ENCODE data around the gene CD48. TPM values are rescaled to one million over a fixed set of nuclear protein-coding genes. Genes with fewer than 3 reads are reported as not detected.

CD48 gene, protein sequence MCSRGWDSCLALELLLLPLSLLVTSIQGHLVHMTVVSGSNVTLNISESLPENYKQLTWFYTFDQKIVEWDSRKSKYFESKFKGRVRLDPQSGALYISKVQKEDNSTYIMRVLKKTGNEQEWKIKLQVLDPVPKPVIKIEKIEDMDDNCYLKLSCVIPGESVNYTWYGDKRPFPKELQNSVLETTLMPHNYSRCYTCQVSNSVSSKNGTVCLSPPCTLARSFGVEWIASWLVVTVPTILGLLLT
- polyA plus RNA-seq: 0.07 to 0.30 TPM (median 0.08 TPM) in 3 replicates
- not detected for polyA plus RNA-seq (2011; ENCODE audit: low read depth)
- 0.06 TPM in 1 of 2 replicates, not detected in the other for polyA plus RNA-seq (2011; cell fraction: cytosol; rRNA removed)
- polyA plus RNA-seq (2011; cell fraction: nucleus; rRNA removed): 0.20 TPM in 1 of 2 replicates, not detected in the other
- not detected in 2 replicates for polyA plus RNA-seq (2012; ENCODE audit: low replicate concordance)
- not detected in 3 replicates for polyA minus RNA-seq
- polyA minus RNA-seq (2011; cell fraction: cytosol; rRNA and poly(A)+ RNA removed): not detected
- polyA minus RNA-seq (2011; cell fraction: nucleus; rRNA and poly(A)+ RNA removed): not detected in 2 replicates

DNA sequence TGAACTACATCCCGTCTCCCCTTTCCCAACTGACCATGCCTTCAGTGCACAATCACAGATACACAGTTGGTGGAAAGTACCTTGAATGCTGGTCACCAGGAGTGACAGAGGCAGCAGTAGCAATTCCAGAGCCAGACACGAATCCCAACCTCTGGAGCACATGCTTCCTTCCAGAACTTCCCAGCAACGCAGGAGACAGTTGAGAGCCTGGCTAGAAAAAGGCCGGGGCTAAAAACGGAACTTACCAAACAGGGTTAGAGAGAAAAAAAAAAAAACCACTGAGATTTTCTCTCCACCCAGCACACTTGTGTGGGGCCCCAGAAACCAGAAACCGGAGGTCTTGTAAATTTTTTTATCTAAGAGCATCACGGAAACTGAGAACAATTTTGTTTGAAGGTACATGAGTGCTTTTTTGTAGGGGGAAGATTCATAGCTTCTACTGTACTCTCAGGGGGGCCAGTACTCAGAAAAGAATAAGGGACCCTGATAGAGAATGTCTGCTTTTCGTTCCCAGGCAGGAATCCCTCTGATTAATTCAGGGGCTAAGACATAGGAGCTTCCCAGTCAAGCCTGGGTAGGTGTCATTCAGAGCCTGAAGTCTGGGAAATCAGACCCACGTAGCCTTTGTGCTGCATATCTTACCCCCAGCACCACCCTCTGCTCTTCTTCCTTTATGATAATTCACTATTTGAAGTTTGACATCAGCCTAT lies at the start of gene CD48:
TSS of gene CD48 (minus strand) at position 221 of the 710 bp plus-strand sequence. CDS start at position 162, 59 bp downstream.
- no peaks in the 10 kb centered on the region for H3K36me3 ChIP-seq (ENCODE audit: control insufficient read depth in 2 of 2, extremely low read depth in 1 of 2, insufficient read depth in 2 of 2, low read length in 2 of 2)
- H2AFZ ChIP-seq (ENCODE audit: control insufficient read depth, low read length): no peak within 1 kb of the TSS
- no peak within 1 kb of the TSS for H3K4me2 ChIP-seq (ENCODE audit: control insufficient read depth, extremely low read depth, insufficient read depth, low read depth, low read length)
- no peaks in the 10 kb centered on the region for H3K4me1 ChIP-seq (ENCODE audit: control insufficient read depth, extremely low read depth, insufficient read depth, low read length)
- no peaks in the 10 kb centered on the region for H3K9me1 ChIP-seq (ENCODE audit: control insufficient read depth, extremely low read depth, insufficient read depth, low read length)
- no peak within 1 kb of the TSS for H3K4me3 ChIP-seq (ENCODE audit: control insufficient read depth in 2 of 3, extremely low read depth in 1 of 3, insufficient read depth in 2 of 3, low read depth in 1 of 3, low read length in 3 of 3)
- no peak for DNase-seq (ENCODE audit: low read depth, low spot score)
- H3K9me3 ChIP-seq (ENCODE audit: control insufficient read depth, low read depth, low read length): no peaks in the 10 kb centered on the region
- H3K27me3 ChIP-seq (ENCODE audit: control insufficient read depth, extremely low read depth, insufficient read depth, low read length): no peaks in the 10 kb centered on the region
- H4K20me1 ChIP-seq (ENCODE audit: control insufficient read depth, extremely low read depth, insufficient read depth, low read length): no peaks in the 10 kb centered on the region
- dilution Hi-C loops (cut with MboI; ENCODE audit: extremely low pct_ligation_motif_present, low sequenced_read_pairs): no loop called here
- no peaks in the 10 kb centered on the region for H3K79me2 ChIP-seq (ENCODE audit: control insufficient read depth, insufficient read depth, low read length)
- H3K9ac ChIP-seq (ENCODE audit: control insufficient read depth, extremely low read depth, insufficient read depth, low read length): no peak within 1 kb of the TSS
- no peak for FAIRE-seq
- TF ChIP-seq EZH2 (IDR thresholded peaks at IDR 0.05; ENCODE audit: low read length): no peak
- TF ChIP-seq, protein P1, sequence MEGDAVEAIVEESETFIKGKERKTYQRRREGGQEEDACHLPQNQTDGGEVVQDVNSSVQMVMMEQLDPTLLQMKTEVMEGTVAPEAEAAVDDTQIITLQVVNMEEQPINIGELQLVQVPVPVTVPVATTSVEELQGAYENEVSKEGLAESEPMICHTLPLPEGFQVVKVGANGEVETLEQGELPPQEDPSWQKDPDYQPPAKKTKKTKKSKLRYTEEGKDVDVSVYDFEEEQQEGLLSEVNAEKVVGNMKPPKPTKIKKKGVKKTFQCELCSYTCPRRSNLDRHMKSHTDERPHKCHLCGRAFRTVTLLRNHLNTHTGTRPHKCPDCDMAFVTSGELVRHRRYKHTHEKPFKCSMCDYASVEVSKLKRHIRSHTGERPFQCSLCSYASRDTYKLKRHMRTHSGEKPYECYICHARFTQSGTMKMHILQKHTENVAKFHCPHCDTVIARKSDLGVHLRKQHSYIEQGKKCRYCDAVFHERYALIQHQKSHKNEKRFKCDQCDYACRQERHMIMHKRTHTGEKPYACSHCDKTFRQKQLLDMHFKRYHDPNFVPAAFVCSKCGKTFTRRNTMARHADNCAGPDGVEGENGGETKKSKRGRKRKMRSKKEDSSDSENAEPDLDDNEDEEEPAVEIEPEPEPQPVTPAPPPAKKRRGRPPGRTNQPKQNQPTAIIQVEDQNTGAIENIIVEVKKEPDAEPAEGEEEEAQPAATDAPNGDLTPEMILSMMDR (optimal IDR thresholded peaks at IDR 0.05 in 1 of 3, IDR thresholded peaks at IDR 0.05 in 1 of 3, conservative IDR thresholded peaks at IDR 0.05 in 1 of 3; ENCODE audit: extremely low read depth in 1 of 3, insufficient read depth in 2 of 3, low read length in 3 of 3): no peak
- no peak within 1 kb of the TSS for H3K27ac ChIP-seq (ENCODE audit: control insufficient read depth, insufficient read depth, low read length)

DNA sequence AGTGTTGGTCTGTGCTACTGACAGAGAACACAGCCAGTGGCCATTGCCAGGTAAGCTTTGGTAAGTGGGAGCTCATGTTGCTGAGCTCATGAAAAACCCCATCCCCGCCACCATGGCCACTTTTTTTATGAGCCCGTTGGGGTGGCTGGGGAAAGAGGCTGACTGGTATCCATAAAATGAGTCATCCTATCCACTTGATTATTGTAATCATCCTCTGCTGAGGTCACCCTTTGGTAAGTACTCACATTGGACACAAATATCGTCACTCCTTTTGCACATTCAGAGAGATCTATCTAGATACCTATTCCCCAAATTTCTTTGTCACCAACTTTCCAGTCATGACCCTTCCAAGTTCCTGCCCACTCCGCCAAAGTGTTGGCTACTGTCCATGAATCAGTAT lies 49.4 kb upstream of the CD48 start:
- no peaks in the 10 kb centered on the region for H3K36me3 ChIP-seq (ENCODE audit: control insufficient read depth in 2 of 2, extremely low read depth in 1 of 2, insufficient read depth in 2 of 2, low read length in 2 of 2)
- dilution Hi-C loops (cut with MboI; ENCODE audit: extremely low pct_ligation_motif_present, low sequenced_read_pairs): no loop called here

More for the DNA sequence above, 49.4 kb upstream of the CD48 start:
- H3K9ac ChIP-seq (ENCODE audit: control insufficient read depth, extremely low read depth, insufficient read depth, low read length): no peak overlapping the region
- peaks cover 19% of the 10 kb centered on the region for H3K4me1 ChIP-seq (ENCODE audit: control insufficient read depth, extremely low read depth, insufficient read depth, low read length)
- no peaks in the 10 kb centered on the region for H3K9me1 ChIP-seq (ENCODE audit: control insufficient read depth, extremely low read depth, insufficient read depth, low read length)
- no peaks in the 10 kb centered on the region for H3K27me3 ChIP-seq (ENCODE audit: control insufficient read depth, extremely low read depth, insufficient read depth, low read length)
- H3K4me2 ChIP-seq (ENCODE audit: control insufficient read depth, extremely low read depth, insufficient read depth, low read depth, low read length): no peak overlapping the region
- FAIRE-seq (no peak), DNase-seq (ENCODE audit: low read depth, low spot score) (no peak)
- no peaks in the 10 kb centered on the region for H4K20me1 ChIP-seq (ENCODE audit: control insufficient read depth, extremely low read depth, insufficient read depth, low read length)
- H3K9me3 ChIP-seq (ENCODE audit: control insufficient read depth, low read depth, low read length): no peaks in the 10 kb centered on the region
- no peak overlapping the region for H3K4me3 ChIP-seq (ENCODE audit: control insufficient read depth in 2 of 3, extremely low read depth in 1 of 3, insufficient read depth in 2 of 3, low read depth in 1 of 3, low read length in 3 of 3)
- H3K79me2 ChIP-seq (ENCODE audit: control insufficient read depth, insufficient read depth, low read length): no peaks in the 10 kb centered on the region
- H3K27ac ChIP-seq (ENCODE audit: control insufficient read depth, insufficient read depth, low read length): no peak overlapping the region
- H2AFZ ChIP-seq (ENCODE audit: control insufficient read depth, low read length): no peak overlapping the region
- TF ChIP-seq, protein P1 (optimal IDR thresholded peaks at IDR 0.05 in 1 of 3, IDR thresholded peaks at IDR 0.05 in 1 of 3, conservative IDR thresholded peaks at IDR 0.05 in 1 of 3; ENCODE audit: extremely low read depth in 1 of 3, insufficient read depth in 2 of 3, low read length in 3 of 3): no peak
- no peak for TF ChIP-seq EZH2 (IDR thresholded peaks at IDR 0.05; ENCODE audit: low read length)

Data from keratinocyte (primary cell).